ENCODE data around the gene KANK4.
"Not testable (repeated sequence)": the region's sequence is repeated elsewhere in the genome, so short reads cannot be mapped to it uniquely, and the experiment has no call there.

KANK4 gene

DNA sequence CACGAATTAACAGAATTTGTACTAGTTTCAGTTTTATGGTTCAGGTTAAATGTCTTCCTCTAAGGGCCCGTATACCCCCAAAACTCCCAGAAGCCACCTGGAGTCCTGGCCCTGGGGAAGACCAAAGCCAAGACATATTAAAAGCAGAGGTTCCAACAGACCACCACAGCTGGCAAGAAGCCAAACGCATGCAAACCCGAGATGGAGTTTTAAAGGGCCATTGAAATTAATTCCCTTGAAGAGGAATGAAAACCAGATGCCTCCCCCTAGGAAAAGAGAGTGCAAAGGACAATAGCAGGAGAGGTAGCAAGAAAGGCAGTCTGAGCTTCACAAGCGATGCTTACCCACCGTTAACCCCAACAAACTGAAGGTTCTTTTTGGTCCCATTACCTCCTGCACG is 48.1 kb downstream of the KANK4 start:
- DNase-seq, result no peak

GRCh38 chr1:62269851-62270495 is 49.3 kb downstream of the KANK4 start:
- no peak for DNase-seq

DNA sequence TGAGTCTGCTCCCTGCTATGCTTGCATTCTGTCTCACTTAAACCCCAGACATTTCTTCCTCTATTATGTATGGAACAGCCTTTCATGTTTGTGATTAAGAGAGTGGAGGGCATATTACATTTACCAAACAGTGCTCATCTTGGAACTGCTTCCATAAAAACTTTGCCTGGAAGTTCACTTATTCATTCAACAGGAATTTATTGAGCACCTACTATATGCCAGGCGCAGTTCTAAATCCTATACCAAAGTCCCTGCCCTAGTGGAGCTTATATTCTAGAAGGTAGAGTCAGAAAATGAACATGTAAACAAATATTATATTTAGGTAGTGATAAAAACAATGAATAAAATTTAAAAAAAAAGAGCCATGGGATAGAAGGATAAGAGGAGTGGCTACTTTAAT is 49.8 kb downstream of the KANK4 start:
- no peak for DNase-seq

GRCh38 chr1:62268315-62268714 is 50.9 kb downstream of the KANK4 start:
- no peak for DNase-seq

DNA sequence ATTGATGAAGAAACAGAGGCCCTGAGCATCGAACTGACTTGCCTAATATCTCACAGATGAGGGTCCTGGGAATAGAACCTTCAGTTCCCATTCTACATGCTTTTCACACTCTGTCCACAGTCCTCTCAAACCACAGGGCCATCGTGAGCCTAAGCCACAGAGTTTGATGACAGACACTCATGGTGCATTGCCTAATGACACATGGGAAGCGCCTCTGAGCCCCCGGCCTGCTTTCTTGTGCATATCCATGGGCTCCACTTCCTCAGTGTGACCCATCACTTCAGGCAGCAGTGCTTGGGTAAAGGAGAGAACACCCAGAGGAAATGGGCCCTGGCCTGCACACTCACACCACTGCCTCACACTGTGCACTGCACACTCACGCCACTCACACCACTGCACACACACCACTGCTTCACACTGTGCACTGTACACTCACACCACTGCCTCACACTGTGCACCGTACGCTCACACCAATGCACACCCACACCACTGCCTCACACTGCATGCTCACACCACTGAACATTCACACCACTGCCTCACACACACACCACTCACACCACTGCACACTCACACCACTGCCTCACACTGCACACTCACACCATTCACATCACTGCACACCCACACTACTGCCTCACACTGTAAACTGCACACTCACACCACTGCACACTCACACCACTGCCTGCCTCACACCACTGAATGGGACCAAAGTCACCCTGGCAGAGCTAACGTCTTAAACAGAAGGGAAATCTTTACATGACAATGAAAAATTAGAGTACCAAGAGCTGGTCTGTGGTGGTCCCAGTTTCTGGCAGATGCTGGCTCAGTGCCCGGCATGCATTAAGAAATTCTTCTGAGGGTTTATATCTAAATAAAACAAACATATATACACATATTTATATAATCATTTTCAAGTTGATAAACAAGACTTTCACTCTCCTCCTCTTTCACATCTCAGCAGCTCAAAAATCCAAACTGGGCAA is 53.0 kb downstream of the KANK4 start:
- no peak for DNase-seq

- DNase-seq, result no peak
These were observed 55.4 kb downstream of the KANK4 start for GRCh38 chr1:62263814-62264353.

GRCh38 chr1:62263006-62263813 is 56.0 kb downstream of the KANK4 start:
- no peak for DNase-seq

DNA sequence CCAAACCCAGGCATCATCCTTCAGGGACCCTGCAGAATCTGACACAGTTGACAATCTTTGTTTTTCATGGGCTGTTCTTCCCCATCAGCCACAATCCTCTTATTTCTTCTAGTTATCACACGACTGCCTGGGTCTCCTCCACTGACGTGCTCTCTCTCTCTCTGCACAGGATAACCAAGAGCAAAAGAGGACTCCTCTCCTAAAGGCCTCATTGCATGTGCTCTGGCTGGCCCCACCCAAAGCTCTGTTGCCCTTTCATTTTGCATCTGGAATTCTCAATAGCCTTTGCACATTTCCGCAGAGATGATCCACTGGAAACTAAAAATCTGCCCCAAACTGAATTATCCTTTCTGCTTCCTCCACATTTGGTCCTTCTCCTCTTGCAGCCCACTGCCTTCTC is 58.5 kb downstream of the KANK4 start:
- DNase-seq, result no peak

- no peak for DNase-seq
These were observed 59.7 kb downstream of the KANK4 start for GRCh38 chr1:62259551-62259950.

DNA sequence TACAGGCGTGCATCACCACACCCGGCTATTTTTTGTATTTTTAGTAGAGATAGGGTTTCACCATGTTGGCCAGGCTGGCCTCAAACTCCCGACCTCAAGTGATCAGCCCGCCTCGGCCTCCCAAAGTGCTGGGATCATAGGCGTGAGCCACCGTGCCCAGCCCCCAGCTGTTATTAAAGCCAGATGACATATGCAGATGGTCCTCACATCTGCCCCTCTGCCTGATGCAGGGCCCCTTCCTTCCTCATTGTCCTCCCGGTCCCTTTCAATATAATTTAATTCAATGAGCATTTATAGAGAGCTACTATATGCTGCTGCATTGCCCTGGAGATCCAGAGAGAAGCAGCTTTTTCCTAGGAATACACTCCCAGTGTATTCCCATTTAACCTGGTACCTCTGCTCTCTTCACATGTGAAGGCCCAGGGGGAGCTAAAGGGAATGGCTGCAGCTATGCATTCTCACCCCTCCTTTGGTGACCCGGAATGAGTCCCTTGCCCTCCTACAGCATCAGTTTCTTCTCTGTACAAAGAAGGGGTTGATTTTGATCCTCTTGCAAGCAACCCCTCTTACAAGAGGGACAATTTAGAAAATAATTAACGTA is 69.0 kb downstream of the KANK4 start:
- DNase-seq, result no peak

DNA sequence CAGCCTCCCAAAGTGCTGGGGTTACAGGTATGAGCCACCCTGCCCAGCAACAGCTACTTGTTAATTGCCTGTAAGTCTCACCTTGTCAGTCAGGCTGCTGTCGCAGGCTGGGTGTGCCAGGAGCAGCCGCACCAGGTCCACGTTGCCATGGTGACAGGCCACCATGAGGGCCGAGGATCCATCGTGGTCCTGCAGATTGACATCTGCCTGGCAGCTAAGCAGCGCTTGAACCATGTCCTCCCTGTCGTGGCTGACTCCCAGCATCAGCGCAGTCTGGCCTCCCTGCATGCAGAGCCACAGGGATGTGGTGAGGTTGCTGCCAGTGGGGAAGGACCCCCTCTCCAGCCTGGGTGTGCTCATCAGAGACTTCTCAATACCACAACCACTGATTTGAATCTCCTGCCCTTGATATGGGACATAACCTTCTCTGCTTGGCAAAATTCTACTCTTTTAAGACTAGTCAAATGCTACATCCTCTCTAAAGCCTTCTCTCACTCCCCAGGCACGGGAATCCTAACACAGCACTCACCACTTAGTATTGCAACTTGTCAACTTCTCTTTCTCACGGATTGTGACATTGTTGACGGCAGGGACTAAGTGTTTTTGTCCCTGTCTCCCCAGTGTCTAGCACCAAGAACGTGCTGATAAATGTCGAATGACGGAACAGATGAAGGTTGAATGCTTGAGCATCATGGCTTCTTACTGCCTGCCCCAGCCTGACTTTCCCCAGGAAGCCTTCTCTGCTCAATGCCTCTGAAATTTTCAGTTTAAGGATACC is 71.7 kb downstream of the KANK4 start:
- no peak for DNase-seq

- no peak for DNase-seq
These were observed 74.0 kb downstream of the KANK4 start for GRCh38 chr1:62245201-62245600.

- not testable (repeated sequence) for DNase-seq
These were observed 74.9 kb downstream of the KANK4 start for GRCh38 chr1:62244380-62244779.

- DNase-seq, result no peak
These were observed 77.7 kb downstream of the KANK4 start for GRCh38 chr1:62241371-62242131.

DNA sequence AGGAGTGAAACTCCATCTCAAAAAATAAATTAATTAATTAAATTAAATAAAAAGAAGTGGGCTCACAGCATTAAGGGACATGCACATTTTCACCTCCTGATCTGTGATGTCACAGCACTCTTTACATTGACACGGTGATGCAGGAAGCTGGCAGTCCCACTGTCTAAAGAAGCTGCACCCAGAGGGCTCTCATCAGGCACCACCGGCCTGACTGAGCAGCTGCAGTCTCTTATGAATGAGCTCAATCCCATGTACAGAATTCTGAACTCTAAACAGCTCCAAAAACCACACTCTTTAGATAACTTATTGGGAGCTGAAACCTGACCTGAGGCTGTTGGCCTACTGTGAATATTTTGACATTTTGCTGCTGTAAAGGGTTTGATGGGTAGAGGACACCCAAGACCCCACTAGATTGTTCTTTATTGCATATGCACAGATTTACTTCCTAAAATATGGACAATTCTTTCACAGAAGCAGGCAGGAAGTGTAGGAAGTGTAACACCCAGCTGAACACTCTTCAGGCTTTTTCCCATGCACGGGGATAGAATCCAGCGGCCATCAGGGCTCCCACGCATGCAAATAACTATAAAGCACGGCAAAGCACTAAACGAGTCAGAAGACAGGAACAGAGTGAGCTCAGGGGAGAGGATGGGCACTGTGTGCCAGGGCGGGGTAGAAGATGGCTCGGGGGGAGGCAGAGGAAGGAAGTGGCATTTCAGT is 78.4 kb downstream of the KANK4 start:
- no peak for DNase-seq

- DNase-seq, result not testable (repeated sequence)
These were observed 79.4 kb downstream of the KANK4 start for GRCh38 chr1:62239652-62240403.

GRCh38 chr1:62238507-62238906 is 80.7 kb downstream of the KANK4 start:
- DNase-seq, result no peak

GRCh38 chr1:62237950-62238374 is 81.3 kb downstream of the KANK4 start:
- no peak for DNase-seq

GRCh38 chr1:62237361-62237760 is 81.9 kb downstream of the KANK4 start:
- DNase-seq, result no peak

All from activated naive CD4-positive, alpha-beta T cell (primary cell).